NCI-H1105 (cell line): ENCODE results near the gene DNM3.

Source experiments
- DNase-seq: peaks from one replicate; lab custom pipeline; 2025; lab: John Stamatoyannopoulos, UW

DNM3 gene

DNA sequence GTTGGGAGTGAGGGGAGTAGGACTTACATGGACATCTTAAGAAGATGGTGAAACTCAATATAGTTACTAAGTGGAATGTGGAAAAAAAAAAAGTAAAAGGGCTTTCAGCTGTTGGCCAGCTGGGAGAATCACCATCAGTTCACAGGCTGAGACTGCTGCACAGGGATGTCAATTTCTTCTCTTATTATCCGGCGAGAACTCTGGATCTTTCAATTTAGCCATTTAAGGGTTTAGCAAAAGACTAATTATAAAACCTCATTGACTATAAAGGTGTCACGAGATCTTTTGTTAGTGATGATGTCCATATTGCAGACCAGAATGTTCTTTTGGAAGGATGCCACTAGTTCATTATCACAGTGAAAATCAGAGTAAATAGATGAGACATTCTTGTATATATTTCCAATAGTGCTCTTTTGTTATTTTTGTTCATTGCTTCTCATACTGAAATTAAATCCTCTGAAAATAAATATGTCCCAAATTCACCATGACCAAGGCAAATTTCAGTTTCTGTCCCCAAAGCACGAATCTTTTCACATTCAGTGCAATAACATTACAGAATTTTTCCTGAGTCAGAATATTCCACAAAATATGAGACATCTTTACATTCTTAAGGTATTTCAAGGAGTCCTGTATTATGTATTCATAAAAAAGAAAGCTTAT is 266.1 kb downstream of the DNM3 start:
- no peak for DNase-seq

DNA sequence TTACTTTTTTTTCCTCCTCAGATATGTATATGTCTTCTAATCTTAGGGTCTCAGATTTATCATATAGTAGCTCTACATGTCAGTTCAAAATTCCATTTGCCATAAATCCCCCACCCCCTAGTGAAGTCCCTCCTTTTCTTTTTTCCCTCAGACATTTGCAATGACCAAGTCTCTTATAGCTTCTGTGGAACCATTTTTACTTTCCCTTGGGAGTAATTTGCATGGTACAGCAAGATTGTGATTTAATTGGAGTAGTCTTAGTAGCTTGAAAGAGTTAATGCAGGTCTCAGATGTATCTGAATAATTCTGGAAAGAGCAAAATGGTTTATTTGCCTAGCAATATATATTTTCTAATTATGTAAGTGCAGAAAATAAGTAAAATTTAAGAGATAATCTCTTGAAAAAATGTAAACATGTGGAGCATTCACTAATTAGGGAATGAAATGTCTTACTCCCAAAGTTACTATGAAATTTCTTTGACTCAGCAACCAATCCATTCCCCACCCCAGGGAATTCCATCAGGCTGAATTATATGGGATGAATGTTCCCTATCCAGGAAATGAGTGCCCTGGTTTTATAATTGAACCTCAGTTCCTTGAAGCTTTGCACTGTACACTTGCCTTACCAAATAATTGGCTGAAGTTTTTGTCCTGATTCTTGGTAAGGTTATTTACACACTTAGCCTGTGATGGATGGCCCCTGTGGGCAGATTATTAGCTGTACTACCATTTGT is 267.0 kb downstream of the DNM3 start:
- no peak for DNase-seq

DNA sequence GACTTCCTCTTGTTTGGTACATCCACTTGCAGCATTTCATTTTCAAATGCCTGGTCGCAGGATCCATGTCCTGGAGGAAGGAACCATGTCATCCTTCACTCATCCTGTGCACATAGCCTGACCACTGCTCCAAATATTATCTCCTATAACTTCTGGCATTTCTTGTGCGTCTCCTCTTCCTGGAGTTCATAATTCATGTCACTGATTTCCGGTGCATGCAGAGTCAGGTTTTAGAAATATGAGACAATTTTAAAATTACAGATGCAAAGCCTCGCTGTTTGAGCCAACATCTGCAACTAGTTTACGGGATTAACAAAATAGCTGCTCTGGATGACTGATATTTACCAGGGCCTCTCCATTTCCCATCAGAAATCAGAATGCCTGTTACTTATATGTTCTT is 268.1 kb downstream of the DNM3 start:
- no peak for DNase-seq

DNA sequence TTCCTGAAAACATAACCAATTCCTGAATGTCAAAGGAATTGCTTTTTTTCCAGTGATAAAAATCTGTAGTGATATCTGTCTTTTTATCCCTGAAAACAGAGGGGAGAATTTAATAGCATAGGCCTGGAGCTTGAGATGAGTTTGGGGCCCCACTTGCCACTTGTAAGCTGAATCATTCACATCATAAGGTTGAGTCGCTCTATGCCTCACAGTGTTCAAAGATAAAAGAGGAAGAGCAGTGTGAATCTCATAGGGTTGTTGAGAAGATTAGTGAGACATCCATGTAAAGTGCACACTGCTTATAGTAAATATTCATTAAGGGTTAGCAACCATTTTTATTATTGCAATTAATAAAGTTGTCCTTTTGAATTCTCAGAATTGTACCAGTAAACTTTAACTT is 271.3 kb downstream of the DNM3 start:
- no peak for DNase-seq

DNA sequence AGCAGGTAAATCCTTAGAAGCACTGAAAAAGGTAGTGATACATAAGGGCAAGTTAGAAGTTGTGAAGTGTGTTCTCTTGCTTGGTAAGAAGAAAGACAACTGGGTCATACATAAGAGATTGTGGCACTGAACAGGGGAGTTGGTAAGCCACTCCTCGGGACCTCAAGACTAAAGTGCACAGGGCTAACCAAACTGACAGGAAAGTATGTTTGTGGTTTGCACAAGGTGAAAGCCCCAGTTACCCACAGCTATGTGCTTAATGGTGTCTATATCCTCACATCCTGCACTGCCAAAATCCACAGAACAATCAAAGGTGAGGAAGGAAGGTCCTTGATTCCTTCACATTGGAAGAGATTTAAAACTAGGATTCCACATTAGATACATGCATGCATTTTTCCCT is 276.5 kb downstream of the DNM3 start:
- no peak for DNase-seq

DNA sequence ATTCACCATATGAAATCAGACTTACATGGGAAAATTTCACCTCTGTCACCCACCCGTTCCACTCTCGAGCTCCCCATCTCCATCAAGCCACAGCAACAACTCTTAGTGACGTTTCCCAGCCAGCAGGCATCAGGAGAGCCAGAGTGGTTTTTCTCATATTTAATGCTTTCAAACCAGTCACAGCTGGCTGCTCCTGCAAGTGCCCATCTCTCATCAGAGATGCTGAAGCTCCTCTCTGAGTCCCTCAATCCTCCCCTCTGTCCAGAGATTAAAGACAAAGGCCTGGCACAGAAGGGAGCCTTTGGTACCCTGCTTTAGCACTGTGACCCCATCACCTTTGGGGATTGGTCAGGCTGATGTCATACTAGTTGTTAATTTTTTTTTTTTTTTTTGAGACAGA is 277.3 kb downstream of the DNM3 start:
- no peak for DNase-seq

DNA sequence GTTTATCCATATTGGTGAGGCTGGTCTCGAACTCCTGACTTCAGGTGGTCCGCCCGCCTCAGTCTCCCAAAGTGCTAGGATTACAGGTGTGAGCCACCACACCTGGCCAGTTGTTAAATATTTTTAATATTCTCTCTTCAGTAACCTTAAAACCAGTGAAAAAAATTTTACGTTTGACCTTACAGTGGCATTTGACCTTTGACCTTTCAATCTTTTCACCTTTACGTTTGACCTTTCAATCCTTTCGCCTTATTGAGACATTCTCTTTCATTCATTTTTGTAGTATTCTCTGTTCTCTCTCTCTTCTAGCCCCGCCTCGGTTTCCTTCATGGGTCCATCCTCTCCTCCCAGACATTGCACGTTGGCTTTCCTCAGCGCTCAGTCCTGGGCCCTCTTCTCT is 277.9 kb downstream of the DNM3 start:
- no peak for DNase-seq

DNA sequence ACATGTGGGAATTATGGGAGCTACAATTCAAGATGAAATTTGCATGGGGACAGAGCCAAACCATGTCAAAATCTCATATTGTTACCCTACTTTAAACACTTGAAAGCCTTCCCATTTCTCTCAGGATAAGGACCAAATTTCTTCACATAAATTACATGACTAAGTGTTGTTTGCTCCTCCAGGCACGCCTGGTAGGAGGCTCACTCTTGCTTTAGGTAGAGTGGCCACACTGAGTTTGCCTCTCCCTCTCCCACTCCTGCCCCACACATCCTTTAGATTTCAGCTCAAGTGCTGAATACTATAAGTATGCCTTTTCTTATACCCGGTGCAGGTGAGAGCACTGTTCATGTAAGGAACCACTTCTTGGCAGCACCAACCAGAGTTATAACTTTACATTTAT is 279.1 kb downstream of the DNM3 start:
- DNase-seq: no peak

DNA sequence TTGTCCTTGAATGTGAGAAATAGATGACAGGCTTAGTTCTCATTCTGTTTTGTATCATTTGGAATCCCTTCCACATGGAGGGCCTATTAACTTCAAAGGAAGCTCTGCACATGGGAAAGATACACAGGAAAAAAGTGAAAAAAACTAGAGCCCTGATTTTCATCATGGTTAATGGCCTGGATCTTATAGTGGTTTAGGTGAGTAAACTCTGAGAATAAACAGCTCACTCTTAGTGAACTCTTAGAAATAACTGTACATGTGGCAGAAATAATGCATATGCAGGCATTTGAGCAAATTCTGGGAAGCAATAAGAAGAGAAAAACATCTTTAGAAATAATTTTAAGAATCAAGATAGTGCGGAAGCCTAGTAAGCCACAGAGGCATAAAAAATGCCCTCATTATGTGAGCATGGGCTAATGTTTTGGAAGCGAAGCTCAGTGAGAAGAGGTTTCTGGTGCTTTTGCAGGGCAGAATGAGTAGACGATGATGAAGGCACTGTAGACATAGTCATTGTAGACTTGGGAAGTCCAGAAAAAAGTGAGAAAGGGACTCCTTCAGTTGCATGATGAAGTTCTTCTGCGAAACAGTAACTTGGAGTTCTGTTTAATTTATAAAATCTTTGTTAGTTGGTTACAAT is 279.9 kb downstream of the DNM3 start:
- no peak for DNase-seq

DNA sequence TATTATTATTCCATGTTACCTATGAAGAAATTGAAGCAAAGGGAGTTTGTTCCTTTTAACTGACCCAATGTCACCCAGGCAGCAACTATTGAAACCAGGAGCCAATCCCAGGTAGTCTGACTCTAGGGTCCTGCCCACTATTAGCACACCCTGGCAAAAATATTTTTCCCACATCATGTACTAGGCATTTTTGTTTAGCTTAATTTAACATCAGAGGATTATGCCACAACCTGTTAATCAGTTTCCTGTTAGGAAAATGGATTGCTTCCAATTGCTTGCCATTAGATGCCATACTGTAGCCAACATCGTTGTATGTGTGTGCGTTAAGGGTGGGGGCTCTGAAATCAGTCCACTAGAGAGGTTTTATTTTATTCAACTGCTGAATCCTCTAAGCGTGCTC is 281.1 kb downstream of the DNM3 start:
- no peak for DNase-seq

DNA sequence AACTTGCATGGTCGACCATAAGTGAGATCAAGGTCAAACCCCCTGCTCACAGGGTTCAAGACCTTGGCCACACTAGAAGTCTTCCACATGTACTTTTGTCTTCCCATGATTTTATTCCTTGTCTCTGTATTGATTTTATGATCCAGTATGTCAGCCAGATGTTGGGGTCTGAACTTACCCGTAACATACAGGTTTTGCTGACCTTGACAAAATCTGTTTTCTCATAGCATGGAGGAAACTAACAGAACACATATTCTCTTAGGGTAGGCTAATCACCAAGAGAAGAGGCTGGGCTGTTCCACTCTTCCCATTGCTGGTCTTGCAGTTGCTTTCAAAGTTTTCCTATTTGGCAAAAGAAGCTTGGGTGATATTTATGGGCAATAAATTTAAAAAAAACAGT is 284.0 kb downstream of the DNM3 start:
- no peak for DNase-seq

DNA sequence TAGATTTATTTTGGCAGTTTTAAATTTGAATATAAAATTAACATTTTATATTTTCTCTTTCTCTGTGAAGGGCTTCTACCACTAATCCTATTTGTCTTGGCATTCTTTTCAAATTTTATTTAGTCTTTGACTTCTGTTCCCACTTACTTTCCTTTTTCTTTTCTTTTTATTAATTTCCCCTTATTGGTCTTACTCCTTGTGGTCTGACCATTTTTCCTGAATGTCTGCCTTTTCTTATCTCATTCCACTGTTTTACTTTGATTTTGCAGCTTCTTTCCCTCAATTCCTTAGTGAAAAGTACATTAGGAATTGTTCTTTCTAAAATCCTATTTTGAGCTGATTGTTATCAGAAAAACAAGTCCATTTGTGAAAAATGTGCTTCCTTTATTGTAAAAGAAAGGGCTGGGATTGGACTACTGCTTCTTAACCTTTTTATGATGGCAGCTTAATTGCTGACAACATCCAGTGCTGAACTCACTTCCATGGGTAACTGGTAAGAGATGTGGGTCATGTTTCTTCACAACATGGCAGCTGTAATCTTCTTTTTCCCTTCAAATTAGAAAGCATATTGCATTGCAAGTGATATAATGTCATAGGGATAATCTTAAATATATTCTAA is 284.6 kb downstream of the DNM3 start:
- DNase-seq: no peak

DNA sequence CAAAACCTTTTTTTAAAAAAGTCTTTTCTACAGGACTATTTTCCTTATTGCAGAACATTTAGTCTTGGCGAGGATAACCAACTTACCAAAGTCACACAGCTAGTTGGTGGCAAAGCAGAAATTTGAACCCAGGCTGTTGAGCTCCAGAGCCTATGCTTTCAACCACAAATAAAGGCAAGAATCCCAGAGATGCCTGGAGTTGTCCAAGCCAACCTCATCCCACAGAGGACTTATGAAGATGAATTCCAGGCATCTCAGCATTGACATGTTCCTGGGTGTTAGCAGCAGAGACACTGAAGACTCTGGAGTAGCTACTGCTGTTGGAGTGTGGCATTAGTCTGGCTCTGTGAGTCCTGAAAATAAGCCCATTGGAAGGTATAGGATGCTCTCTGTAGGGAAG is 291.5 kb downstream of the DNM3 start:
- no peak for DNase-seq

DNA sequence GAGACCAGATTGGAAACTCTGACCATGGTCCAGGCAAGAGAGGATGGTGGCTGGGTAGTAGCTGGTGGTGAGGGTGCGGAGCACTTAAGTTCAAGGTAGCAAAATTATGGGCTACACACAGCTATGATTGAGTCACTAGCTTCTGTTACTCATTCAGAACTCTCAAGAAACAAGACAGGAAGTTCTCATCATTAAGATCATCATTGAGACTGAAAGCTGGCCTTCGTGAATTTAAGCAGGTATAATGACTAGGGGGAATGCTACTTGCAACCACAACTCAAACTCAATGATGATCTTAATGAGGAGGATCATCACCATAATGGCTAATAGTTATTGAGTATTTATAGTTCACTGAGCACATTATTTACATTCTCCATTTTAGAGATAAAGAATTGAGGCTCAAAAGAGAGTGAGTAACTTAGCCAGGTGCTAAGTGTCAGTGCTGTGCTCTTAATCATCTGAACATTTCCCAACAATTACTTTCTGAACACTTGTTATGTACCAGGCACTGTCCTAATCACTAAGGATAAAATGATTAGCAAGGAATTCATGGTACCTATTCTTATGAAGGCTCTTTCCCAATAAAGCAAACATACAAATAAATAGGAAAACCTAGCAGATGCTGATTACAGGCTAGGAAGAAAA is 292.9 kb downstream of the DNM3 start:
- DNase-seq: no peak

DNA sequence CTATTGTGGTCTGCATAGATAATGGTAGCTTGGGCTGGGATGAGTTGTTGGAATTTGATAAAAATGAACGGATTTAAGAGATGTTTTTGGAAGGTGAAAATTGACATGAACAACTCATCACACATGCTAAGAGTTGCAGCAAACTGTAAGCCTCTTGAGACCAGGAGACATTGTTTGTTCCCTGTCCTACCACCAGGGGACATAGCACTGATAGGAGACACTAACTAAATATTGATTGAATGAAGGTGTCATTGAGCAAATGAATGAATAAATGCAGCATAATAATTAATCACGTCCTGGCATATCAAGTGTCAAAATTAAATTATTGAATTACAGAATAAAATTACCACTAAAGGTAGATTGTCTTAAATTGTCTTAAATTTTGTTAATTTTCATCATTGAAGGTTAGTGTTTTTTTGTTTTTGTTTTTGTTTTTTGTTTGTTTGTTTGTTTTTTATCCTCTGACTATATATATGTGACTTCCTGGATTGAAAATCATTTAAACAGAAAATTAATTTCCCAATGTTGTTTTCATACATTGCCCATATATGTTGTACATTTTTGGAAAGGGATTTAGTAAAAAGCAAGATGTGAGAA is 293.9 kb downstream of the DNM3 start:
- no peak for DNase-seq

DNA sequence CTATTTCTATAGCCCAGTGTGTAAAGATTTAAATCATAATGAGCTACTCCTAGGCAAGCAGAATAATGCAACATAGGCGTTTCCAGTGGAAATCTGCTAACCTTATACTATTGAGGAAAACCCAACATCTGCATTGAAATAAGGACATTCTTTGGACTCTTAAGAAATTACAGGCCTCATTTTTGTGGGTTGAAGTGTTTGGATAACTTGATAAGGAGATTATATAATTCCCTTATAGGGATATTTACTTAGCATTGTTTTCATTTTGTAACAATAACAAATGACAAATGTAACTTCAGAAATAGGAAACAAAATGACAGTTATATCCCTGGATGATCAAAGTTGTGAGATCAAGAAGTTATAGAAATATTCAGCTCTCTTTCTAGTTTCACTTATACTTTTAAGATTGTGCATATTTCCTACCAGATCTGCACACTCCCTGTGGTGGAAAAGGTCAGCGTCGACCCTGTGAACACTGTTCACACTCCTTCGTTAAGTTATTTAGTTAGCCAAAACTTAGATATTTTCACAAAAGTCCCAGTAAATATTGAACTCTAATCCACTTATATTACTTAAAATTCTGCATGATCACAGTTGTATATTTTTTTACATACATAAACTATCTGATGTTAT is 294.8 kb downstream of the DNM3 start:
- no peak for DNase-seq

DNA sequence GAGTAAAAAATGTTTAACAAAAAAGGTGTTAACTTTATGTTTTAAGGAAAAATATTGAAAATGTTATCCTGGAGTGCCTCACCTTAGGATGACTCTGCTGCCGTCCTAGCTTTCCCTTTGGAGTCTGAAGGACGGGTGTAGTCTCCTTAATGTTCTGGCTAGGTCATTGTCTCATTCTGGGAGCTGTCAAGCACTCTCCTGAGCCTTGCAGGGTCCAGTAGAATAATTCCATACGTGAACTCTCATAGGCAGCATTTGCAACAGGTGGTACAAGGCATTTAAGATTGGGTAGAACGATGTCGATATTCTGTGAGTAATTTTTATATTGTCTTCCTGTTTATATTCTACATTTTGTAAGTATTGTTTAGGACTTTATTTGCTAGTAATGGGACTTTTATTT is 295.6 kb downstream of the DNM3 start:
- no peak for DNase-seq

DNA sequence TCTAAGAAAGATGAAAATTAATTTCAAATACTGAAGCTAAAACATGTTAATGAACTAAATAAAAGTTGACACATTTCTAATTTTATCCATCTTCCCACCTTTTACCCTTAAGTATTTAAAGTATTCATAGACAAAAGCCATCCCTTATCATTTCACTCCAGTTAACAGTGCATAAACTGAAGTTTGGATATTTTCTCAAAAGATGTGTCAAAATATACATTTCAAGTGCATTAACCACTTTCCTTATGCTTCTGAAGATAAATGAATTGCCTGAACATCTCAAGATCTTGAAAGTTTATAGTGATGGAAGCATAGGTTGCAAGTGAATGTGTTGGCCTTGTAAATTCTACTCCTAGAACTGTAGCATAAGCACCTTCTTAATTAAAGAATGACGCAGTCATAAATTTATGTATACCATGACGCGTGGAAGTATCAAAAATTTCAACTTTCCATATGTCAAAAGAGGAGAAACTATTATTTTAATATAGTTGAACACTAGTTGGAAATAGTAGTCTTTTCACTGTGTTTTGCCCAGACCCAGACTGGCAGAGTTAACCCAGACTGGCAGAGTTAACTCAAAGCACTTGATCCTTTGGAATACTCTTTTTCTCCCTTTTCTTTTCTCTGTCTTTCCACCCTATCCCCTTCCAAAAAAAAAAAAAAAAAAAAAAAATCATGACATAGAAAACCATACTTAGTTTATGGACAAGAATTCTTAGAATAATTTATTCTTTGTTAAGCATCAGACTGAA is 296.6 kb downstream of the DNM3 start:
- DNase-seq: no peak

DNA sequence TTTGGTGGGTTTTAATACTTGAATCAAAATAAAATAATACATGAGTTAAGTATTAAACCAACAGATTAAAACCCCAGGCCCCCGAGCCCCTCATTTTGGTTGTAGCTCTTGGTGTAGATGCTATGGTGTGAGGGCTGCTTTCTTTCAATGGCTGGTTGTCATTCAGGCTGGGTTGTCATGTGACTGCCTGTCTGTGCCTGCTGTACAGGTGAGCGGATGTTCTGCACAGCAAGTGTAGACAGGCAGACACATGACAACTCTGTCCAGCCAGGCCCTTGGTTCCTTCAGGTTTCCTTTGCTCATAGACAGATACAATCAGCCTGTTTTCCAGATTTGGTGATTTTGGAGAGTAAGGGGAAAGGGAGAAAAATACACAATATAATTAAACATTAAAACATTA is 297.3 kb downstream of the DNM3 start:
- DNase-seq: no peak

DNA sequence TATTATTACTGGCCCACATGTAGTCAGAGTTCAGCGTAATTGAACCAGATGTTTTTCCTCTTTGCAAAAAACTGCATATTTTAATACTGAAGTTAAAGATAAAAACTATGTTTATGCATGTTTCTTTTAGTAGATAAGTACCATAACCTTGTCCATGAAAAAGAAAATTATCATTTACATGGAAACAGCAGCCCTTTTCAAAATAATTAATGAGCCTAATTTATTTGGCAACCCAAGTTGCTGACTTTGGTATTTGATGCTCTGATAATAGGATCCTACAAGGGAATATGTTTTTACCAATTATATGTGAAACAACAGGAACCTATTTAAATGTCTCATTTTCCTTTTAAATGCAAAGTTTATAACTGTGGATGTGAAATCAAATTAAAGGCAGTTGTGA is 297.9 kb downstream of the DNM3 start:
- DNase-seq: no peak

DNA sequence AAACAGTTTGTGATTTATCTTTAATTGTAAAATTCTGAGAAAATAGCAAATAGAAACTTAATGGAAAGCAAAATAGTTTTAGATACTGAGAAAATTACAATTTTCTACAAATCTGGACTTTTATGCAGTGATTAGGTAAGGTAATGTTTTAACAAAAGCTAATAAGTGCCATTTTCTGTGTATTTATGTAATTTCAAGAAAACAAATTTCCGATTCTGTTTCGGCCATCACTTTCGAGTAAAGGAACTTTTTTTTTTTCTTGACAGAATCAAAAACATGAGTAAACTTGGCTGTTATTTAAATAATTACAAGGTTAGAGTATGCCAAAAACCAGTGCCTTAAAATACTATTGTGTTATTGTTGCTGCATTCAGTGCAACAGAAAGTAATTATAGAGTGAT is 298.8 kb downstream of the DNM3 start:
- DNase-seq: no peak
